ENCODE measurements around the gene CUL4A. TPM values are rescaled to one million over a fixed set of nuclear protein-coding genes. Genes with fewer than 3 reads are reported as not detected.
"Not testable (repeated sequence)": the region's sequence is repeated elsewhere in the genome, so short reads cannot be mapped to it uniquely, and the experiment has no call there.

The CUL4A gene
- total RNA-seq, 4 donors from 2014 or later, result 83.9 to 206 (median 114) TPM

GRCh38 chr13:113260996-113261395, 51.6 kb downstream of the CUL4A start:
- H3K9me3 ChIP-seq, result no peaks in the 10 kb centered on the region
- no peak for DNase-seq
- TF ChIP-seq CTCF (IDR thresholded peaks at IDR 0.05) (no peak), POLR2A (IDR thresholded peaks at IDR 0.05) (no peak)
- no peak overlapping the region for H3K4me3 ChIP-seq
- H3K4me1 ChIP-seq, result no peaks in the 10 kb centered on the region
- H3K36me3 ChIP-seq, result peaks cover 0 to 69% (median 0%) of the 10 kb centered on the region in 3 donors
- H3K27me3 ChIP-seq, result no peaks in the 10 kb centered on the region
- no peak overlapping the region for H3K27ac ChIP-seq

- H3K9me3 ChIP-seq, H3K27me3 ChIP-seq, H3K27ac ChIP-seq, DNase-seq, H3K4me1 ChIP-seq, H3K4me3 ChIP-seq: not testable (repeated sequence)
- peaks cover 0 to 52% (median 0%) of the 10 kb centered on the region in 3 donors for H3K36me3 ChIP-seq
These were observed 53.6 kb downstream of the CUL4A start for GRCh38 chr13:113263016-113263415.

- TF ChIP-seq CTCF (IDR thresholded peaks at IDR 0.05), result no peak
- no peak for DNase-seq
- Histone ChIP-seq H3K4me1 (no peaks in the 10 kb centered on the region), H3K27ac (no peak overlapping the region), H3K27me3 (no peaks in the 10 kb centered on the region), H3K4me3 (no peak overlapping the region), H3K36me3 (peaks cover 0 to 9% (median 0%) of the 10 kb centered on the region in 3 donors), H3K9me3 (no peaks in the 10 kb centered on the region)
These were observed 58.4 kb downstream of the CUL4A start for GRCh38 chr13:113267642-113268405.

GRCh38 chr13:113272031-113272430, 62.6 kb downstream of the CUL4A start:
- DNase-seq, result no peak
- H3K36me3 ChIP-seq, result no peaks in the 10 kb centered on the region
- no peaks in the 10 kb centered on the region for H3K4me1 ChIP-seq
- H3K4me3 ChIP-seq, result no peak overlapping the region
- no peak overlapping the region for H3K27ac ChIP-seq
- TF ChIP-seq POLR2A (IDR thresholded peaks at IDR 0.05) (no peak), CTCF (IDR thresholded peaks at IDR 0.05) (no peak)
- no peaks in the 10 kb centered on the region for H3K27me3 ChIP-seq
- no peaks in the 10 kb centered on the region for H3K9me3 ChIP-seq

GRCh38 chr13:113272701-113273181, 63.3 kb downstream of the CUL4A start:
- no peak for DNase-seq
- Histone ChIP-seq H3K4me3 (no peak overlapping the region), H3K4me1 (no peaks in the 10 kb centered on the region), H3K9me3 (no peaks in the 10 kb centered on the region), H3K27ac (no peak overlapping the region), H3K27me3 (no peaks in the 10 kb centered on the region), H3K36me3 (no peaks in the 10 kb centered on the region)
- no peak for TF ChIP-seq CTCF (IDR thresholded peaks at IDR 0.05)
- no peak for TF ChIP-seq POLR2A (IDR thresholded peaks at IDR 0.05)

- H3K9me3 ChIP-seq, result no peaks in the 10 kb centered on the region
These were observed 63.9 kb downstream of the CUL4A start for GRCh38 chr13:113273321-113273720.

More at GRCh38 chr13:113273321-113273720, 63.9 kb downstream of the CUL4A start:
- no peak overlapping the region for H3K27ac ChIP-seq
- no peaks in the 10 kb centered on the region for H3K4me1 ChIP-seq
- TF ChIP-seq CTCF (IDR thresholded peaks at IDR 0.05) (no peak), POLR2A (IDR thresholded peaks at IDR 0.05) (no peak)
- no peak overlapping the region for H3K4me3 ChIP-seq
- DNase-seq, result no peak
- no peaks in the 10 kb centered on the region for H3K36me3 ChIP-seq
- no peaks in the 10 kb centered on the region for H3K27me3 ChIP-seq

All from Peyer's patch (tissue), 4 donors.